GM20000 (cell line): ENCODE results near the gene HAUS3.
A peak's percentile ranks its signal among the peaks of the same experiment; 100 is the strongest.

ENCODE experiments used
- DNase-seq: peaks from one replicate; pipeline ENCODE4 v3.0.0; 2012; ENCODE audit warnings: low spot score
- TF ChIP-seq, protein P1 (sequence below): IDR thresholded peaks from 2 replicates; pipeline ENCODE4 v1.5.1; 2012; ENCODE audit warnings: mild to moderate bottlenecking, control low read depth; ENCODE audit errors: extremely low read depth, missing control alignments

Gene HAUS3, protein sequence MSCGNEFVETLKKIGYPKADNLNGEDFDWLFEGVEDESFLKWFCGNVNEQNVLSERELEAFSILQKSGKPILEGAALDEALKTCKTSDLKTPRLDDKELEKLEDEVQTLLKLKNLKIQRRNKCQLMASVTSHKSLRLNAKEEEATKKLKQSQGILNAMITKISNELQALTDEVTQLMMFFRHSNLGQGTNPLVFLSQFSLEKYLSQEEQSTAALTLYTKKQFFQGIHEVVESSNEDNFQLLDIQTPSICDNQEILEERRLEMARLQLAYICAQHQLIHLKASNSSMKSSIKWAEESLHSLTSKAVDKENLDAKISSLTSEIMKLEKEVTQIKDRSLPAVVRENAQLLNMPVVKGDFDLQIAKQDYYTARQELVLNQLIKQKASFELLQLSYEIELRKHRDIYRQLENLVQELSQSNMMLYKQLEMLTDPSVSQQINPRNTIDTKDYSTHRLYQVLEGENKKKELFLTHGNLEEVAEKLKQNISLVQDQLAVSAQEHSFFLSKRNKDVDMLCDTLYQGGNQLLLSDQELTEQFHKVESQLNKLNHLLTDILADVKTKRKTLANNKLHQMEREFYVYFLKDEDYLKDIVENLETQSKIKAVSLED

DNA sequence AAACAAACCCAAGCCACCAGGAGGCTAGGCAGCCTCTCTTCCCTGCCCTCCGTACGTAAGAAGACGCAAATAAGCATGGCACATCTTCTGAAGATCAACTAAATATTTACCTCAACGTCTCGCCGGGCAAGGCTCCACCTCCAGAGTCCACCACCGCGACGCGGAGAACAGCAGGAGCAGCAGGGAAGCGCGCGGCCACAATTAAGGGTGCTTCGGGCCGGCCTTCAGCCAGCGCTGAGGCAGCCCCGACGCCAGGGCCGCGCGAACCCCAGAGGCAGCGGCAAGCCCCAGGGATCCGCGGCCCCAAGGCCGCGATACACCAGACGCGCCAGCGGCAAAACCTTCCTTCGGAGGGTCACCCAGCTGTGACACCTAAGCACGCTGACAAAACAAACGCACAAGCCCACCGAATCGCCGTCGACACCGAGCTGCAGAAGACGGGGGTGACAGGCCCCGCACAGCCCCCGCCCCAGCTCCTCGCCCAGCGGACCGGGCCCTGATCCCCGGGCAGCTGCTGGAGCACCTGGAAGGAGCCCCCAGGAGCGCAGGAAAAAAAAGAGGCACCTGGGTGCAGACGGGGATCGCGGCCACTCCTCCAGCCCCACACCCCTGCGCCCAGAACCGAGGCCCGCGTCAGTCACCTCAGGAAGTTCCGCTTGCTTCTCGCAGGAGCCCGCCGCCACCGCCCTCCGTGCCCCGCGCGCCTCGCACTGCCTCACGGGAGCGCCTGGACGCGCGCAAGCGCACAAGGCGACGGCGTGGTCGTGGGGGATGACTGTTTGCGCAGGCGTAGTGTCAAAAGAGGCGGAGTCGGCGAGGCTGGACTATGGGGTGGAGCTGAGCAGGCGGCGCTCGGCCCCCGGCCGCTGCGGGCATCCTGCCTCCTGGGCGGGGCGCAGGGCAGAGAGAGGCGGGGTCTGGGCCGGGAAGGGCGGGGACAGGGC lies at the start of gene HAUS3, which contains the start of gene POLN:
Gene HAUS3, minus strand, starts transcription at position 712 of the 944 bp plus-strand sequence. CDS start 1,175 bp downstream, outside the sequence.
Gene POLN, minus strand, starts transcription at position 712 of the 944 bp plus-strand sequence. CDS start 12,890 bp downstream, outside the sequence.
- TF ChIP-seq, protein P1, sequence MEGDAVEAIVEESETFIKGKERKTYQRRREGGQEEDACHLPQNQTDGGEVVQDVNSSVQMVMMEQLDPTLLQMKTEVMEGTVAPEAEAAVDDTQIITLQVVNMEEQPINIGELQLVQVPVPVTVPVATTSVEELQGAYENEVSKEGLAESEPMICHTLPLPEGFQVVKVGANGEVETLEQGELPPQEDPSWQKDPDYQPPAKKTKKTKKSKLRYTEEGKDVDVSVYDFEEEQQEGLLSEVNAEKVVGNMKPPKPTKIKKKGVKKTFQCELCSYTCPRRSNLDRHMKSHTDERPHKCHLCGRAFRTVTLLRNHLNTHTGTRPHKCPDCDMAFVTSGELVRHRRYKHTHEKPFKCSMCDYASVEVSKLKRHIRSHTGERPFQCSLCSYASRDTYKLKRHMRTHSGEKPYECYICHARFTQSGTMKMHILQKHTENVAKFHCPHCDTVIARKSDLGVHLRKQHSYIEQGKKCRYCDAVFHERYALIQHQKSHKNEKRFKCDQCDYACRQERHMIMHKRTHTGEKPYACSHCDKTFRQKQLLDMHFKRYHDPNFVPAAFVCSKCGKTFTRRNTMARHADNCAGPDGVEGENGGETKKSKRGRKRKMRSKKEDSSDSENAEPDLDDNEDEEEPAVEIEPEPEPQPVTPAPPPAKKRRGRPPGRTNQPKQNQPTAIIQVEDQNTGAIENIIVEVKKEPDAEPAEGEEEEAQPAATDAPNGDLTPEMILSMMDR = no peak
- DNase-seq = peak; percentile 100

DNA sequence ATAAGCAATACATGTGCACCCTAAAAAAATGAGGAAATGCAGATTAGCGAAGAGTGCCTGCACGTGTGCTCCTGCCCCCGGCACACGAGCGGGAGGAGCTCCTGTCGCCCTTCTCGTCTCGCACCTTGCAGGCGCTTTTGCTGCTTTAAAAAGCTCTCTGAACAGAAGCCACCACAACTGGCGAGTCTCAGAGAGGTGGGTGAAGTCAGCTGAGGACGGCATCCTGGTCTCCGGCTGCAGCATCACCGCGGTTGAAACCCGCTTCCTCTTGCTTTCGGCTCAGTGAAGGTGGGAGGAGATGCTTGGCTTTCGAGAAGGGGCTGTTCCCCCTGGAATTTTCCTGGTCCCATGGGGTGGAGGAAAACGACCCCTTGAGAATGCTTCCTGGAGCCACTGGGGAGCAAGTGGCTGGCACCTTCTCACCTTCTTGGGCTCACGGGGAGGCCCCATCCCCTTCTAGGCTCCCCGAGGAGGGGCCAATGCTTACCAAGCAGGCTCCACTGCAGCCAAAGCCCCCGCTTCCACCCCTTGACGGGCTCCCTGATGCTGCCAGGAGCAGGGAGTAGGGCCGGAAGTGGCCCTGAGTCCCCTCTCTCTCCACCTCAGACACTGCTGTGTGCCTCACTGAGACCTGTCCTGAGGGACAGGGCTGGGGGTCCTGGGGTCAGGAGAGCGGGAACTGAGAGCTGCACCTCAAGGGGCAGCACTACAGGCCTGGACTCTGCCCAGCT lies 49.2 kb upstream of the HAUS3 start:
- TF ChIP-seq, protein P1 = no peak

DNA sequence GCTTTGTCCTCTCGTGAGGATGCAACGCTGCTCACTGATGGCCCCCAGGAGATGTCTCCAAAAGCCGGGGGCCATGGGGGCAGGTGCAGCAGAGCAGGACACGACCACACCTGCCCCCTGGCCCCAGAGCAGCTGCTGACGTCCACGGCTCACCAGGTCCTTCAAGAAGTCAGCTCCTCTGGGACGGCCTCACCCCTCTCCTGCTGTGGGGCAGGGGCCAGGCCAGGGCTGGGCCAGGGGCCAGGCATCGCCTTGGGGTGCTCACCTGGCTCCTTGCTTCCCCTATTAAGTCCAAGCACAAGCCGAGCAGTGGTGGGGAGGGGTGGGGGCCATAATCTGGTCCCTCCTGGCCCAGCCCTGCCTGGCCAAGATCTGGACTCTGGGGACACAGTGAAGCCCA lies 48.6 kb upstream of the HAUS3 start:
- TF ChIP-seq, protein P1 = no peak
- no peak for DNase-seq

More for the DNA sequence above, 49.2 kb upstream of the HAUS3 start:
- peak; percentile 52 for DNase-seq

DNA sequence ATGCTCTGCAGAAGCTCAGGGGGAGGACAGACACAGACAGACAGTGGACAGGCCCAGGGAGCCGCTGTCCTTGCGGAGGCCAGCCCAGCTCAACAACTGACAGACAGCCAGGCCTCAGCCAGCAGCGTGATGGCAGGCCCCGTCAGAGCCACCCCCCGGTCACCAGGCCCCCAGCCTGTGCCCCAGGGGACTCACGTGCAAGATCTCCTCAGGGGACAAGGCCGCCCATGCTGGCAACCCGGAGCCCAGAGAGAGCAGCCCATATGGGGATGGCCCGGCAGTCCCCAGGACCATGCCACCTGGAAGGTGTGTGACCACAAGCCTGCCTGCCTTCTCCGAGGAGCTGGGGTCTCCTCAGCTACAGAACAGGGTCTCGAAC lies 48.0 kb upstream of the HAUS3 start:
- TF ChIP-seq, protein P1 = no peak
- DNase-seq = no peak

DNA sequence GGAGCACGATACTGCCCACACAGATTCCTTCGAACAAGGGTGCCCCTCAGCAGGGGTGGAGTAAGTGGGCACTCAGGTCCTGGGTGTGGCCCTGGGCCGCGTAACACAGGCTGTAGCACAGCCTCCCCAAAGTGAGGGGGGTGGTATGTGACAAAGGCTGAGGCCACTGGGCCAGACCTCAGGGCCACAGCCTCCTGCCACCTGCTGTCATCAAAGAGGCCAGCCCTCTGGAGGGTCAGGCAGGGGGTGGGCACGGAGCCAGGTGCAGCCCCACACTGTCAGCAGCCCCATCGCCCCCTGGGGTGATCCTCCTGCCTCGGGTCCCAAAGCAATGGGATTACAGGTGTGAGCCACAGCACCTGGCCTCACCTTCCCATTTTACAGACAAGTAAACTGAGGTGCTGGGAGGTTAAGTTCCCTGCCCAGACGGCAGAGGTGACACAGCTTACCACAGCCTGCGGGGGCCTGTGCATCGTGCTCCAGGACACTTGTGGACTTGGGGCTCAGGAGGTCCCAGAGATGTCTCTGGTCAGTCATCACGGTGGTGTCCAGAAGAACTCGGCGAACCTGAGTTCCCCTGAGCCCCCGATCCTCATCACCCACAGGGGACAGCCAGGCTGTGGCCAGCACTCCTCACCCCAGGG lies 47.5 kb upstream of the HAUS3 start:
- TF ChIP-seq, protein P1 = no peak
- no peak for DNase-seq

DNA sequence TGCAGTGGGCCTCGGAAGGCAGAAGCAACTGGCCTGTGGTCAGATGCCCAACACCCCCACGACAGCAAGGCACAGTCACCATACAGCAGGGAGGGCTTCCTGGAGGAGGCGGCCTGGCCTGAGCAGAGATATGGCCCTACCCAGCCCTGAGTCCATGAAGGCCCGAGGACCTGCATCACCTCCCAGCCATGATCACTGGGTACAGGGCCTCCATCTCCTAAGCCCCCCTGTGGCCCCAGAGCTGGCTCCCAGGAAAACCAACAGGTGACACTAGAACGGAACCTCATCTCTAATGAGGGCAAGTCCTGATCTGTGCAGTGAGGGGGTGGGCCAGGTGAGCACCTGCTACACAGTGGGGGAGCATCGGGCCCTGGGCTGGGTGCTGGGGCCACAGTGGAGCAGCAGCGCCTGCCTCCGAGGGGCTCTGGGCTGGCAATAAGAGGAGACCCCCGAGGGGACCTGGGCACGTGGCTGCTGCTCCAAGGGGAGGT lies 46.2 kb upstream of the HAUS3 start:
- TF ChIP-seq, protein P1 = no peak
- no peak for DNase-seq
